Measurements from ENCODE around the gene TEX44.
A peak's percentile ranks its signal among the peaks of the same experiment; 100 is the strongest.

The TEX44 gene

DNA sequence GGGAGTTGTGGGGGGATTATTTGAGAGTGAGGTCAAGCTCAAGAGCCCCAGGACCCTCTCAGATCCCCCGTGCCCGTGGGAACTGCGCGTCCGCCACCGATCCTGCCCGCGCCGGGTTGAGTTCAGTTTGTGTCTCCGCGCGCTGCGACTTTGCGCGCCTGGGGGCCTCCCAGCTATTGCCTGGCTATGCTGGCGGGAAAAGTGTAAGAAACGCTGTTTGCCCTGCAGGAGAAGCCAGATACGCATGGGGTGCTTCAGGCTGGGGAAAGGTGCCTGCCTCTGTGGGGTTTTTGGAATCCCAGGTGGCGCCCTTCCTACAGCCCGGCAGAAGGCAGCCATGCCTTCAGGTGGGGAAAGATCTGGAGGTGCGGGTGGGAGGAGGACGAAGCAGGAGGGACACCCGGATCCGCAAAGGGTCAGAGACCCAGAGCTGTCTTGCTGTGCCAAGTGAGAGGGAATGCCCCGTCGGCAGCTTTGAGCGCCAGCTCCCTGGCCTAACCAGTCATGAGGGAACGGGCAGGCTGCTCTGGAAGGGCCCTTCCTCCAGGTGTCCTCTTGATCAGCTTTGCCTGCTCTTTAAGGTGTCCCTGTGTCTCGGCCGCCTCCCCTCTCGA, 22.5 kb downstream of the TEX44 start:
- TF ChIP-seq, protein P1, sequence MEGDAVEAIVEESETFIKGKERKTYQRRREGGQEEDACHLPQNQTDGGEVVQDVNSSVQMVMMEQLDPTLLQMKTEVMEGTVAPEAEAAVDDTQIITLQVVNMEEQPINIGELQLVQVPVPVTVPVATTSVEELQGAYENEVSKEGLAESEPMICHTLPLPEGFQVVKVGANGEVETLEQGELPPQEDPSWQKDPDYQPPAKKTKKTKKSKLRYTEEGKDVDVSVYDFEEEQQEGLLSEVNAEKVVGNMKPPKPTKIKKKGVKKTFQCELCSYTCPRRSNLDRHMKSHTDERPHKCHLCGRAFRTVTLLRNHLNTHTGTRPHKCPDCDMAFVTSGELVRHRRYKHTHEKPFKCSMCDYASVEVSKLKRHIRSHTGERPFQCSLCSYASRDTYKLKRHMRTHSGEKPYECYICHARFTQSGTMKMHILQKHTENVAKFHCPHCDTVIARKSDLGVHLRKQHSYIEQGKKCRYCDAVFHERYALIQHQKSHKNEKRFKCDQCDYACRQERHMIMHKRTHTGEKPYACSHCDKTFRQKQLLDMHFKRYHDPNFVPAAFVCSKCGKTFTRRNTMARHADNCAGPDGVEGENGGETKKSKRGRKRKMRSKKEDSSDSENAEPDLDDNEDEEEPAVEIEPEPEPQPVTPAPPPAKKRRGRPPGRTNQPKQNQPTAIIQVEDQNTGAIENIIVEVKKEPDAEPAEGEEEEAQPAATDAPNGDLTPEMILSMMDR (conservative IDR thresholded peaks at IDR 0.05; ENCODE audit: low read depth, low read length), result no peak
- DNase-seq (ENCODE audit: low read depth), result peak; percentile 27
- H3K4me3 ChIP-seq (ENCODE audit: low read depth, low read length), result peak overlapping the region; percentile 54

DNA sequence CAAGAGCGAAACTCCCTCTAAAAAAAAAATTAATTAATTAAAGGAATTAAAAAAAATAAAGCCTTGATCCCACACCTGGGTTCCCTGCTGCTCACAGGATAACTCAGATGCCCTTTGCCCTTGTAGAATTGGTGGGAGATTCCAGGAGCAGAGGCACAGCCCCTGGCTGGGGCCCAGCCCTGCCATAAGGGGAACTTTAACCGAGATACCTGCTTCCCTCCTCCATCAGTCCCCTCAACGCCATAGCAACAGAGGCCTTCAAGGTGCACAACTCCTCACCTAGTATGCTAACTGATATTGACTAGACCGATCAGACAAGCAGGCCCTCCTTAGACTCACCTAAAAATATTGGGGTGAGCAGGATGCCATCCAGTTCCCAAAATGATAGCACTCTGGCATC, 23.6 kb downstream of the TEX44 start:
- TF ChIP-seq, protein P1 (conservative IDR thresholded peaks at IDR 0.05; ENCODE audit: low read depth, low read length), result no peak
- H3K4me3 ChIP-seq (ENCODE audit: low read depth, low read length), result no peak overlapping the region
- DNase-seq (ENCODE audit: low read depth), result no peak

DNA sequence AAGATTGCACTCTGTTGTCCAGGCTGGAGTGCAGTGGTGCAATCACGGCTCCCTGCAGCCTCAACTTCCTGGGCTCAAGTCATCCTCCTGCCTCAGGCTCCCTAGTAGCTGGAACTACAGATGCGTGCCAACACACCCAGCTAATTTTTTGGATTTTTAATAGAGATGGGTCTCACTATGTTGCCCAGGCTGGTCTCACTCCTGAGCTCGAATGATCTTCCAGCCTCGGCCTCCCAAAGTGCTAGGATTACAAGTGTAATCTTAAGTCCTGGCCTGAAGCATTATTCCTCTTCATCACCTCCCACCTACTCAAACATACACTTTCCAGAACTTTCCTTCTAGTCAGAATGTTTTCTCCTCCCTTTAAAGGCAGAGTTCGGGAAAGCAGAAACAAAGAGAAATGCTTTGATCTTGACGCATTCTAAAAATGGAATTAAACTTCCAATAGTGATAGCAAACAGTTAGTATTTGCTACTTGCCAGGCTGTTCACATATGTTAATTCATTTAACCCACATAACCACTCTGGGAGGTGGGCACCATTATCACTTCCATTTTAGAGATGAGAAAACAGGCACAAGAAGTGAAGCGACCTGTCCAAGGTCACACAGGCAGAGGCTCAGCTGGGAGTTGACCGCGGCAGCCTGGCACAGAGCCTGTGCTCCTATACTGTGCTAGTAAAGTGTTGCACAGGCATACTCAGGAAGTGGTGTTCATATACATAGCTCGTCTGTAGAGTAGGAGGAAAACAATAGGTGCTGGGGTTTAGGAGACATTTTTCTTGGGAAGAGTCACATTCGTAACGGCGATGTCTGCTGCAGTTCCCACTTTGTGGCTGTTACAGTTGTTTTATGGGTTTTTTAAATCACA, 24.6 kb downstream of the TEX44 start:
- TF ChIP-seq, protein P1 (conservative IDR thresholded peaks at IDR 0.05; ENCODE audit: low read depth, low read length), result no peak
- DNase-seq (ENCODE audit: low read depth), result peak; percentile 34

DNA sequence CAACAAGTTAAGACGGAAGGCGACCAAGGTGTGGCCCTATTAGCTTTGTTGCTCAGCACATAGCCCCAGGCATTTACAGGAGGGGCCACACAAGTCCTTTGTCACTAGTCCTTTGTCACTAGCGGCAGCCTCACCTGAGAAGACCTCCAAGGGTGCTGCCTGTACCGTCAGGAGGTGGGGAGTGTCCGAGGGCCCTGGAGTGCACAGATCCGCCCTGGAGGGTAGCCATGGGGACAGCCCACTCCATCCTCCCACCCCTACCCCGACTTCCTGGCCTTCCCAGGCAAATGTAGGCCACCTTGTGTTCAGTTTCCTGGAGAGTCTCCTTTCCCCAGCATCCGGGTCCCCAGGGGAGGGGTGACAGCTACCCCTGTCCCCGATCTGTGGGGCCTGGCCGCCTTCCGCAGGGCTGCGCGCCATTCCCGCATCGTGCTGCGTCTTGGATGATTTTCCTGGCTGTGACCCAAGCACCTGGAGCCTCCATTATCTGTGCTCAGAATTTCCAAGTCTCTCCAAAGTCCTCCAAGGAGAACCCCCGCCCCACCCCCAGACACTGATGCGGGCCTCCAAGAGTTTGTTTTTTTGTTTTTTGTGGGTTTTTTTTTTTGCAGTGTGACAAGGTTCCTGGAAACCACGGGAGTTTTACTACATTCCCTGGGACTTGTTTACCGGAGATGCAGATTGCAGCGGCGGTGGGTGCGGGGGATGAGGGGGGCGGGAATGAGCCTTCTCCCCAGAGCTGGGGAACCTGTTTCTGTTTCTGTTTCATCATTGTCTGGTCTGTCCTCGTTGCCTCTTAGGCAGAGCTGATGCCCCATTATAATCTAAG, 28.6 kb downstream of the TEX44 start:
- H3K4me3 ChIP-seq (ENCODE audit: low read depth, low read length), result peak overlapping the region; percentile 32
- DNase-seq (ENCODE audit: low read depth), result peak; percentile 58
- TF ChIP-seq, protein P1 (conservative IDR thresholded peaks at IDR 0.05; ENCODE audit: low read depth, low read length), result no peak

More for the DNA sequence above, 24.6 kb downstream of the TEX44 start:
- H3K4me3 ChIP-seq (ENCODE audit: low read depth, low read length), result no peak overlapping the region

DNA sequence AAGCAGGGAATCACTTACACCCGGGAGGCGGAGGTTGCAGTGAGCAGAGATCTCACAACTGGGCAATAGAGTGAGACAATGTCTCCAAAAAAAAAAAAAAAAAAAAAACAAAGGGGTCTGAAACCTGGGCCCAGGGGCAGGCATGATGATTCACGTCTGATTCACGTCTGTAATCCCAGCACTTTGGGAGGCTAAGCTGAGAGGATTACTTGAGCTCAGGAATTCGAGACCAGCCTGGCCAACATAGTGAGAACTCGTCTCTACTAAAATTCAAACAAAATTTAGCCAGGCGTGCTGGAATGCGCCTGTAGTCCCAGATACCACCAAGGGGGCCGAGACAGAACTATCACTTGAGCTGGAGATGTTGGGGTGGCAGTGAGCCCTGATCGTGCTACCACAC, 30.3 kb downstream of the TEX44 start:
- no peak overlapping the region for H3K4me3 ChIP-seq (ENCODE audit: low read depth, low read length)
- no peak for DNase-seq (ENCODE audit: low read depth)
- TF ChIP-seq, protein P1 (conservative IDR thresholded peaks at IDR 0.05; ENCODE audit: low read depth, low read length), result no peak

DNA sequence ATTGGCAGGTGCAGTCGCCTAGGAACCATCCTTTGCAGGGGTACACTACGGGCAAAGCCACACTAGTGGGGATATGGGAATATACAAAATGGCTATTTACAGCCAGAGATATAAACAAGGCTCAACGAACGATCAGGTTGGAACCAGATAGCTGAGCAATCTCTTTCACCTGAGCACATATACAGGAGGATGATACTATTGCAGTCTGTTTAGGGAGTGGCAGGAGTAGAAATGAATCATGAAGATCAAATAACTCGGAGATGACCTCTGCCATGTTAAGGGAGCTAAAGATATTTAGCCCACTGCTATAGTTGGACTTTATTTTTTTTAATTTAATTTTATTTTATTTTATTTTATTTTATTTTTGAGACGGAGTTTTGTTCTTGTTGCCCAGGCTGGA, 33.8 kb downstream of the TEX44 start:
- TF ChIP-seq, protein P1 (conservative IDR thresholded peaks at IDR 0.05; ENCODE audit: low read depth, low read length), result no peak
- DNase-seq (ENCODE audit: low read depth), result no peak
- no peak overlapping the region for H3K4me3 ChIP-seq (ENCODE audit: low read depth, low read length)
